NCI-H345 treated with DMSO at 0.1 percent for 48 hours (cell line): ENCODE measurements around the gene CSNK1G2.
"Not testable (repeated sequence)": the region's sequence is repeated elsewhere in the genome, so short reads cannot be mapped to it uniquely, and the experiment has no call there.

ENCODE experiments used
- DNase-seq: peaks from one replicate; lab custom pipeline; 2025; ENCODE audit not compliant: unreplicated experiment; lab: John Stamatoyannopoulos, UW

The CSNK1G2 gene

DNA sequence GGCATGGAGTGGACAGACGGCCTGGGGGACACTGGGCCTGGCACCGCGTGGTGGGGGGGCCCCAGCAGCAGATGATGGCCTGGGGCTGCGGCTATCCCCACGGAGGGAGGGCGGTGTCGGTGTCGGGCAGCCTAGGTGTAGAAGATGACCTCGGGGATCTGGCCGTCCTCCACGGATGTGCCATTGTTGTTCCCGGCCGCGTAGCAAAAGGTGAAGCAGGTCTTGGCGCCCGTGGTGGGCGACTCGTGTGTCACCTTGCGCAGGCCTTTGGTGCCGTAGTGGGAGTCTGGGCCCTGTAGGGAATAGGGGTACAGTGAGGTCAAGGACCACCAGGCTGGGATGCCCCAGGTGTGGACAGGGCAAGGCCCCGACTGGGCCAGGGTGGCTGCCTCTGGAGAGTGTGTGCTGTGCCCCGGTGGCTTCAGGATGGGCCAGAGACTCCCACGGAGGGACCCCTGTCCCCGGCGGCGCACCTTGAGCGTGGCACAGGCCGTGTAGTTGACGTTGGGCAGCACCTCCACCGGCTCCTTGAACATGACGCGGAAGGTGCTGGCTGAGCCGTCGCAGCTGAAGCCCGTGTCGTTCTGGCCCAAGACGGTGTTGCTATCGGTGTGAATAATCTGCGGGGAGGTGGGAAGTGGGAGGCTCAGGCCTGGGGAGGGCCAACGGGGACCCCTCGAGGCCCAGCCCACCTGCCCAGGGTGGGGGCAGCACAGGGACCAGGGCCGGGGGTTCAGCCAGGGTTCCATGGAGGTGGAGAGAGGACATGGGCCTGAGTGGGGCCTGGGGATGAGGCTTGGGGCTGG, 45.6 kb downstream of the CSNK1G2 start:
- DNase-seq = no peak

DNA sequence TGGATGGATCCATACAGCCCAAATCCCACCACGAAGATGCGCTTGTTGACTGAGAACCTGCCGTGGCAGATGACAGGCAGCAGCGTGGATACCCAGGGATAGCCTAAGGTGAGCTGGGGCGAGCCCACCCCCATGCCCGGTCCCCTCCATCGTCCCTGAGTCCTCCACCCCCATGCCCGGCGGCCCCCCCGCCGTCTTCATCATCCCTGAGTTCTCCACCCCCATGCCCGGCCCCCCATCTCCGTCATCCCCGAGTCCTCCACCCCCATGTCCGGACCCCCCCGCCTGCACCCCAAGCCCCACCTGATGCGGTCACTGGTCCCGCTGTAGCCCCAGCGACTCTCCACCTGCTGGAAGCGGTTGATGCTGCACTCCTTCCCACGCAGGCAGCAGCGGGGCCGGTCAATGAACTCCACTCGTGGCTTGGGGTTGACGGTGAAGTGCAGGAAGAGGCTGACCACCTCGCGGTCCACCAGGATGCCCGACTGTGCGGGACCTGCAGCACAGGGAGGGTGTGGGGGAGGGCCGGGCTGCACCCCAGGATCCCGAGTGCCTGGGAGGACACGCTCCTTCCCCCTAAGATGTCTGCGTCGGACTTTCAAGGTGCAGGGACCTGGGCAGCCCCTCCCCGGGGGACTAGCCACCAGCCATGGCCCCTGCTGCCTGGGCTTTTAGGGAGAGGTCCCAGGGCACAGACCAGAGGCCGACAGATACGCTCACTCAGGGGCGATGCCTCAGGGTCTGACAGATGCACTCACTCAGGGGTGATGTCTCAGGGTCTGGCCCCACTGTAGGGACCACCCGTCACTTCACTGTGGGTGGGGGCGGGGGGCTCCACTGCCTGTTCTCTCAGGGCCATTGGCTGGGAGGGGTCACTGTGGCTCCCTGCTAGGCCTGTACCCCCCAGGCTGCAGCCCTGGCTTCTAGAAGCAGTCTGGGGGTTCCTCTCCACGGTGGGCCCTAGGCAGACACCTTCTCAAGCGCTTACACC, 46.5 kb downstream of the CSNK1G2 start:
- DNase-seq = no peak

DNA sequence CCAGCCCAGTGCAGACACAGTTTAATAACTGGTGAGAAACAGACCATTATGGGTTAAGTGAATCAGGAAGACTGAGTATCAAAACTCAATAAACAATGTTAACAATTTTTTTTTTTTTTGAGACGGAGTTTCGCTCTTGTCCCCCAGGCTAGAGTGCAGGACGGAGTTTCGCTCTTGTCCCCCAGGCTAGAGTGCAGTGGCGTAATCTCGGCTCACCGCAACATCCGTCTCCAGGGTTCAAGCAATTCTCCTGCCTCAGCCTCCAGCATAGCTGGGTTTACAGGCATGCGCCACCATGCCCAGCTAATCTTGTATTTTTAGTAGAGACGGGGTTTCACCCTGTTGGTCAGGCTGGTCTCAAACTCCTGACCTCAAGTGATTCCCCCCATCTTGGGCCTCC, 47.5 kb downstream of the CSNK1G2 start:
- DNase-seq = not testable (repeated sequence)

GRCh38 chr19:1989513-1990229, 48.7 kb downstream of the CSNK1G2 start:
- DNase-seq = no peak

GRCh38 chr19:1990230-1991017, 49.5 kb downstream of the CSNK1G2 start:
- DNase-seq = no peak

- no peak for DNase-seq
These were observed 50.3 kb downstream of the CSNK1G2 start for GRCh38 chr19:1991018-1991913.

GRCh38 chr19:1992759-1993260, 51.8 kb downstream of the CSNK1G2 start:
- DNase-seq = no peak

- DNase-seq = no peak
These were observed 56.6 kb downstream of the CSNK1G2 start for GRCh38 chr19:1997353-1998233.

DNA sequence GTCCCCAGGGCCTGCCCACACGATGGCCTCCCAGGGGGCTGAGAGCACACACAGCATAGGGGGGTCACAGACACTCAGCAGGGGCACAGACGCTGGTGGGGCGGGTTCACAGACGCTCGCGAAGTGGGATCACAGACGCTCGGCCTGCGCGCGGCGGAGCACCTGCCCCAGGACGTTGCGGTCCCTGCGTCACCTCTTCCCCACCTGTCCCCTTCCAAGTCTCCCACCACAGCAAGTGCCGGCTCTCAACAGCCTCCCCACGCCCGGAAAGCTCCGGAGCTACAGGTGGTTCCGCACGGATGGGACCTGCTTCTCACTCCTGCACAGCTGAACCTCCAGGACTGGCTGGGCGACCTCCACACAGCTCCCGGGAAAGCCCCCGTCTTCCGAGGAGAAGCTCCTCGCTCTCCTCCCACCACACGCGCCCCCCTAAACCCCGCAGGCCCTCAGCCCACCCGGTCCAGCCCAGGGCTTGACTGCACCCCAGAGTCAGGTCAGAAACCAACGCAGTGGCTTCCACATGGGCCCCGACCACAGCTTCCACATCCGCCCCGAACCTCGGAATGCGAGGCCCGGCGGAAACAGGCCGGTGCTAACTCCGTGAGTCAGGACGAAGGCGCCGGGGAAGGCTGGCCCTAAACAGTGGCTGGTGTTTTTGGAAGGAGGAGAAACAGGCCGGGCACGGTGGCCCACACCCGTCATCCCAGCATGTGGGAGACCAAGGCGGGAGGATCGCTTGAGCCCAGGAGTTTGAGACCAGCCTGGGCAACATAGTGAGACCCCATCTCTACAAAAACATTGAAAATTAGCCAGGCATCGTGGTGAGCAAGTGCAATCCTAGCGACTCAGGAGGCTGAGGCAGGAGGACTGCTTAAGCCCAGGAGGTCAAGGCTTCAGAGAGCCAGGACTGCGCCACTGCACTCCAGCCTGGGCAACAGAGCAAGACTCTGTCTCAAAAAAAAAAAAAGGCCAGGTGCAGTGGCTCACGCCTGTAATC, 58.0 kb downstream of the CSNK1G2 start:
- DNase-seq = no peak

GRCh38 chr19:1999856-2000515, 59.0 kb downstream of the CSNK1G2 start:
- DNase-seq = no peak

GRCh38 chr19:2003874-2004273, 62.9 kb downstream of the CSNK1G2 start:
- no peak for DNase-seq

GRCh38 chr19:2010135-2010668, 69.2 kb downstream of the CSNK1G2 start:
- DNase-seq = no peak

- no peak for DNase-seq
These were observed 70.2 kb downstream of the CSNK1G2 start for GRCh38 chr19:2011169-2011568.

DNA sequence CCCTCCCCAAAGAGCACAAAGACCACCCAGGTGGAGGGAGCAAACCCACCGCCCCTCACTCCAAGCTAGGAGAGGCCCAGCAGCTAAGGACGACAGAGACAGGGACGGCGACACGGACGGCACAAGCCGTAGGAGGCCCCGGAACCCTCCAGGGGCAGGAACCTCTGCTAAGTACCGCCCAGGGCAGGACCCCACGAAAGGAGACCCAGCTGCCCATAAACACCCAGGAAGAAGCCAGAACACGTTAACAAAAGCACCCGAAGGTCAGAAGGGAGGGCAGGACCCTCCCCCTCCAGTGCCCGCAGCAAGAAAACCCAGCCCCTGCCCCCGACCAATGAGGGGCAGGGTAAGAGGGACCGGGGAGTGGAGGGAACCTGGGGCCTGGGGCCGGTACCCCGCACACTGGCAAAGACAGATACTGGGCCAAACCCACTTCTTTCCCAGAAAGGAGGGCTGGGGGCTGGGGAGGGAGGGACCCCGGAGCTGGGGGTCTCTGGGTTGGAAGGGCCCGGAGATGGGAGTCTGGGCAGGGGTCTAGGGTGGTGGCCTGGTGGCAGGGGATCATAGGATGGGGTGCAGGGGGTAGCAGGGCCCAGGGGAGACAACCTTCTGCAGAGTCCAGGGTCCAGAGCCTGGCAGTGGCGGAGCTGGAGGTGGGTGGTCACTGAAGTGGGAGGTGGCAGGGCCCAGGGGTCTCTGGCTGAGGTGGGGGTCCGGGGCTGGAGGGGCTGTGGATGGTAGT, 72.1 kb downstream of the CSNK1G2 start:
- DNase-seq = no peak

DNA sequence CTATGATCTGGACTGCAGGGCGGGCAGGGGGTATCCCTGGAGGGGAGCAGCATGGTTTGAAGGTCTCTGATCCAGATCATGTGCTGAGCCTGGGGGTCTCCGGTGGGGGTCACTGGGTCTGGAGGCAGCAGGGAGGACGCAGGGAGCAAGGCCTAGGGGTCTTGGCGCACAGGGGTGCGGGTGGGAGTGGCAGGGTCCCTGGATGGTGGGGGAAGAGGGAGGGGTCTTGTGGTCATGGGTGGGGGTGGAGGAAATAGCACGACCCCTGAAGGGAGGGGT, 72.7 kb downstream of the CSNK1G2 start:
- DNase-seq = no peak

- DNase-seq = no peak
These were observed 73.2 kb downstream of the CSNK1G2 start for GRCh38 chr19:2014131-2014571.
